CD14-positive monocyte (primary cell): ENCODE data around the gene HOXD10. TPM values are rescaled to one million over a fixed set of nuclear protein-coding genes. Genes with fewer than 3 reads are reported as not detected.

ENCODE experiments used
- DNase-seq, 3 donors: peaks; one replicate each; pipeline ENCODE4 v3.0.0-alpha.2; 2011 to 2022
- H2AFZ ChIP-seq: 2 replicates; pipeline ENCODE4 v1.6.0; 2012; ENCODE audit warnings: mild to moderate bottlenecking, low read depth, low read length, inconsistent platforms; ENCODE audit not compliant: insufficient read depth, poor library complexity, severe bottlenecking
- H3K27ac ChIP-seq, 2 donors: 1 replicate in 1 of 2; 2 replicates in 1 of 2; pipeline ENCODE4 v1.5.1; 2012 to 2013; ENCODE audit warnings: low read length in 2 of 2, control low read depth in 1 of 2, inconsistent platforms in 1 of 2, low read depth in 1 of 2, mild to moderate bottlenecking in 1 of 2
- H3K27me3 ChIP-seq, 2 donors: one replicate each; pipeline versions ENCODE4 v1.6.0 to v1.6.1; 2011 to 2013; ENCODE audit warnings: low read length in 2 of 2; ENCODE audit not compliant: control insufficient read depth in 2 of 2, insufficient read depth in 2 of 2
- H3K36me3 ChIP-seq, 2 donors: replicated peaks in 1 of 2; 1 replicate in 1 of 2; 2 replicates in 1 of 2; pipeline versions ENCODE4 v1.5.1 to v1.6.1; 2012 to 2013; ENCODE audit warnings: low read length in 2 of 2, control low read depth in 1 of 2, inconsistent platforms in 1 of 2, mild to moderate bottlenecking in 1 of 2; ENCODE audit not compliant: insufficient read depth in 2 of 2, control insufficient read depth in 1 of 2
- H3K4me1 ChIP-seq, 2 donors: 1 replicate in 1 of 2; 2 replicates in 1 of 2; pipeline versions ENCODE4 v1.5.1 to v1.6.1; 2012 to 2013; ENCODE audit warnings: low read length in 2 of 2, control low read depth in 1 of 2, inconsistent platforms in 1 of 2, mild to moderate bottlenecking in 1 of 2, moderate library complexity in 1 of 2; ENCODE audit not compliant: insufficient read depth in 2 of 2, control insufficient read depth in 1 of 2
- H3K4me2 ChIP-seq: replicated peaks from 2 replicates; pipeline ENCODE3; 2012; ENCODE audit warnings: low read length, moderate library complexity, mild to moderate bottlenecking; ENCODE audit not compliant: poor library complexity, severe bottlenecking; ENCODE audit errors: extremely low read depth
- H3K4me3 ChIP-seq, 3 experiments: fragments of 200-600 bp in 1 of 3; sonication (generic) in 1 of 3; replicated peaks in 1 of 3; 1 replicate in 2 of 3; 2 replicates in 1 of 3; pipeline ENCODE4 v1.5.1; 2011 to 2013; ENCODE audit warnings: low read length in 3 of 3, mild to moderate bottlenecking in 3 of 3, control low read depth in 2 of 3, low read depth in 2 of 3, inconsistent platforms in 1 of 3, moderate library complexity in 1 of 3
- H3K79me2 ChIP-seq: 2 replicates; pipeline ENCODE4 v1.6.0; 2012; ENCODE audit warnings: mild to moderate bottlenecking, control low read depth, inconsistent platforms, low read length, moderate library complexity; ENCODE audit not compliant: insufficient read depth
- H3K9ac ChIP-seq: 2 replicates; pipeline ENCODE4 v1.6.0; 2017; ENCODE audit warnings: low read length, mild to moderate bottlenecking; ENCODE audit not compliant: insufficient read depth, poor library complexity, severe bottlenecking
- H3K9me3 ChIP-seq, 2 donors: replicated peaks in 1 of 2; 1 replicate in 1 of 2; 2 replicates in 1 of 2; pipeline versions ENCODE4 v1.5.1 to v1.6.1; 2012 to 2013; ENCODE audit warnings: low read length in 2 of 2, control low read depth in 1 of 2; ENCODE audit not compliant: control insufficient read depth in 1 of 2, insufficient read depth in 1 of 2
- H4K20me1 ChIP-seq: 2 replicates; pipeline ENCODE4 v1.6.0; 2012; ENCODE audit warnings: mild to moderate bottlenecking, low read length, control low read depth, moderate library complexity; ENCODE audit not compliant: insufficient read depth
- H3K27ac Mint-ChIP-seq, 7 donors: one replicate each; pipeline ENCODE4 v1.8.0; 2020; ENCODE audit warnings: mild to moderate bottlenecking in 7 of 7, mixed read lengths in 7 of 7, moderate library complexity in 6 of 7, inconsistent platforms in 2 of 7
- H3K27me3 Mint-ChIP-seq, 3 donors: one replicate each; pipeline ENCODE4 v1.8.0; 2021 to 2022; ENCODE audit warnings: low read depth in 3 of 3, mild to moderate bottlenecking in 3 of 3, mixed read lengths in 3 of 3, moderate library complexity in 3 of 3, inconsistent platforms in 1 of 3
- H3K36me3 Mint-ChIP-seq, 2 donors: one replicate each; pipeline ENCODE4 v1.8.0; 2020; ENCODE audit warnings: mixed read lengths in 2 of 2, inconsistent platforms in 1 of 2, mild to moderate bottlenecking in 1 of 2
- H3K4me1 Mint-ChIP-seq: one replicate; pipeline ENCODE4 v1.8.0; 2020; ENCODE audit warnings: mild to moderate bottlenecking, mixed read lengths
- H3K4me3 Mint-ChIP-seq, 2 donors: one replicate each; pipeline ENCODE4 v1.8.0; 2020; ENCODE audit warnings: mild to moderate bottlenecking in 2 of 2, mixed read lengths in 2 of 2, moderate library complexity in 1 of 2
- H3K9me3 Mint-ChIP-seq, 7 donors: one replicate each; pipeline ENCODE4 v1.8.0; 2020 to 2022; ENCODE audit warnings: mixed read lengths in 7 of 7, mild to moderate bottlenecking in 6 of 7, moderate library complexity in 6 of 7, inconsistent platforms in 2 of 7
- WGBS: methylation state at CpG from one replicate; pipeline ENCODE4 v1.1.5; 2013; ENCODE audit warnings: missing lambda C conversion rate; ENCODE audit not compliant: insufficient coverage; 5-methylcytosine and 5-hydroxymethylcytosine counted together
- intact Hi-C, 2 donors: fragments of 100-400 bp; cut with micrococcal nuclease; formaldehyde crosslinking; loops; one replicate each; pipeline versions ENCODE4 v1.15.0 to v1.15.1; 2023
- polyA plus RNA-seq, 3 donors: library from polyadenylated mRNA; depleted of rRNA in 1 of 3; unstranded in 2 of 3; stranded (reverse) in 1 of 3; fragments of 300-500 nt in 2 of 3; fragments of >200 nt in 1 of 3; fragmentation: Illumina TruSeq in 2 of 3; gene quantifications; 1 replicate in 2 of 3; 2 replicates in 1 of 3; pipeline ENCODE4 v1.2.3, GENCODE V29; 2012 to 2021
- TF ChIP-seq, protein P1 (sequence below): fragments of 200-600 bp; IDR thresholded peaks from one replicate; pipeline ENCODE4 v1.8.0; 2022; ENCODE audit warnings: antibody characterized with exemption, mild to moderate bottlenecking

Gene HOXD10
- polyA plus RNA-seq, 3 donors = not detected

DNA sequence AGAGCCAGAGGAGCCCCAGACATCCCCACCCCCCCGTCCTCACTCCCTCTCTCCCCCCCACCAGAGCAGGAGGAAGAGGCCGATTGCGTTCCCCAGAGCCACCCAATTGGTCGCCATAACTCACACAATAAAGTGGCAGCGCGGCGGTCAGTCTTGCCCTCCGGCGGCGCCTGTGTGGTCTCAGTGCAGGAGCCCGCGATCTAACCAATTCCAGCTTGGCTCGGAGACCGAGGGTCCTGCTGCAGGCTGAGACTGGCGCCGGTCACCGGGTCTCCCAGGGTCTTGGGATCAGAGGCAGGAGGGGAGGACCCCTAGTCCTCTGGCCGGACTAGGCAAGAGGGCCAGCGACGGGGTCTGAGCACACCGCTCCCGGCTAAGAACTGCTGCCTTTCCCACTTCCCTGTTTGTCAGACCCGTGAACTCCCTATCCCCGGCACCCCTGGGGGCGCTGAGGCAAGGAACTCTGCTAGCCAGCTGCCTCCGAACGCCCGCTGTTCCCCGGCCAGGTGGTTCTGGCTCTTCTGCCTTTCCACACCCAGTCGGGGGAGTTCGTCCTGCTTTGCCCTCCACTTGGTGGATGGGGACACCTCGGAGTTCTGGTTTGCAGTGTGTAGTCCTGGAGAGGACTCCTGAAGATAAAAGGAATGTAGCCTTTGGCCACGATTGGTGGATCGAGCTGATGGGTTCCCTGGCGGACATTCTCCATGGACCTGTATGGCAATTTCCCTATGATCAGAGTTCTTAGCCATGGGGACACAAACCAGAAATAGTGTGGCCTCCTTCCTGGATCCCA is 18.0 kb upstream of the HOXD10 start:
- Histone ChIP-seq H2AFZ (no peak overlapping the region), H3K79me2 (no peaks in the 10 kb centered on the region), H4K20me1 (no peaks in the 10 kb centered on the region), H3K27me3 (peaks cover 96 to 100% of the 10 kb centered on the region in 2 donors), H3K4me2 (no peak overlapping the region), H3K4me3 (no peak overlapping the region), H3K9me3 (peaks cover 0 to 82% of the 10 kb centered on the region in 2 donors), H3K4me1 (peaks cover 12 to 16% of the 10 kb centered on the region in 2 donors), H3K27ac (no peak overlapping the region), H3K36me3 (no peaks in the 10 kb centered on the region), H3K9ac (no peak overlapping the region)
- H3K27ac Mint-ChIP-seq = no peak overlapping the region
- DNase-seq = no peak
- H3K4me1 Mint-ChIP-seq = peaks cover 23% of the 10 kb centered on the region
- intact Hi-C loops = loop anchor here (5.0 to 10.0 kb wide), 4 partner anchors 414 to 1764 kb away; partner anchors contain the start of gene SP9 (in 1 of the 2)
- TF ChIP-seq, protein P1, sequence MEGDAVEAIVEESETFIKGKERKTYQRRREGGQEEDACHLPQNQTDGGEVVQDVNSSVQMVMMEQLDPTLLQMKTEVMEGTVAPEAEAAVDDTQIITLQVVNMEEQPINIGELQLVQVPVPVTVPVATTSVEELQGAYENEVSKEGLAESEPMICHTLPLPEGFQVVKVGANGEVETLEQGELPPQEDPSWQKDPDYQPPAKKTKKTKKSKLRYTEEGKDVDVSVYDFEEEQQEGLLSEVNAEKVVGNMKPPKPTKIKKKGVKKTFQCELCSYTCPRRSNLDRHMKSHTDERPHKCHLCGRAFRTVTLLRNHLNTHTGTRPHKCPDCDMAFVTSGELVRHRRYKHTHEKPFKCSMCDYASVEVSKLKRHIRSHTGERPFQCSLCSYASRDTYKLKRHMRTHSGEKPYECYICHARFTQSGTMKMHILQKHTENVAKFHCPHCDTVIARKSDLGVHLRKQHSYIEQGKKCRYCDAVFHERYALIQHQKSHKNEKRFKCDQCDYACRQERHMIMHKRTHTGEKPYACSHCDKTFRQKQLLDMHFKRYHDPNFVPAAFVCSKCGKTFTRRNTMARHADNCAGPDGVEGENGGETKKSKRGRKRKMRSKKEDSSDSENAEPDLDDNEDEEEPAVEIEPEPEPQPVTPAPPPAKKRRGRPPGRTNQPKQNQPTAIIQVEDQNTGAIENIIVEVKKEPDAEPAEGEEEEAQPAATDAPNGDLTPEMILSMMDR = no peak
- peaks cover 98 to 99% (median 99%) of the 10 kb centered on the region in 3 donors for H3K27me3 Mint-ChIP-seq
- H3K9me3 Mint-ChIP-seq = peaks cover 0 to 34% (median 18%) of the 10 kb centered on the region in 7 donors
- H3K36me3 Mint-ChIP-seq = peaks cover 0 to 5% of the 10 kb centered on the region in 2 donors
- H3K4me3 Mint-ChIP-seq = peak overlapping the region in 1 of 2 donors; percentile 97
- 5% methylated on average over 31 of the region's 35 CpGs for WGBS

DNA sequence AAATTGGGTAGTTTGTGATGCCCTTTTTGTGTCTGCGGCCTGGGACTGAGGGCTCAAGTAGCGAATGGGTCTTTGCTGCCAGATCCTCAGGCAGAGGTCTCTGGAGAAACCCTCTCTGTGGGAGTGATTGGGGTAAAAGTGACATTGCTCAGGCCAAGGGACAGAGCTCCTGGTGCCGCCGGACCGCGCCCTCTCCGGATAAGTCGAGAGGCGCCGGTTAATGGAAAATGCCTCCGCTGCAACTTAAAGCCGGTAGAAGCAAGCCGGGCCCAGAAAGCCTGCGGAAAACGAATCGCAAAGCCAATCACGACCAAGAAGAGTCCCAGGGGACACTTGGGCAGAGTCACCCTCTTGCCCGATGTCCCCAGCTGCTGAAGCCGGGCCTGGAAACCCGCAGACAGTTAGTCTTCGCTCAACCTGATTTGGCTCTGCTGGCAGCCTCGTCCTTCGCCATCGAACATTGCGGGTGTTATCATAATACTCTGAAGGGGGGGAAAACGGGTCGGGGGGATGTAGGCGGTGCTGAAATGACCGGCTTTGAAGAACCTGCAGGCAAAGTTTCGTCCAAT is 17.3 kb upstream of the HOXD10 start:
- Mint-ChIP-seq H3K27ac (no peak overlapping the region), H3K4me3 (peak overlapping the region in 1 of 2 donors; percentile 97), H3K9me3 (peaks cover 0 to 35% (median 16%) of the 10 kb centered on the region in 7 donors), H3K4me1 (peaks cover 27% of the 10 kb centered on the region), H3K36me3 (peaks cover 0 to 3% of the 10 kb centered on the region in 2 donors), H3K27me3 (peaks cover 98 to 99% (median 99%) of the 10 kb centered on the region in 3 donors)
- intact Hi-C loops = loop anchor here (5.0 to 10.0 kb wide), 4 partner anchors 414 to 1764 kb away; partner anchors contain the start of gene SP9 (in 1 of the 2)
- Histone ChIP-seq H3K27me3 (peaks cover 96 to 100% of the 10 kb centered on the region in 2 donors), H3K79me2 (no peaks in the 10 kb centered on the region), H4K20me1 (no peaks in the 10 kb centered on the region), H3K4me2 (no peak overlapping the region), H3K27ac (no peak overlapping the region), H3K9me3 (peaks cover 0 to 77% of the 10 kb centered on the region in 2 donors), H2AFZ (no peak overlapping the region), H3K4me3 (no peak overlapping the region), H3K9ac (no peak overlapping the region), H3K36me3 (no peaks in the 10 kb centered on the region), H3K4me1 (peaks cover 12 to 15% of the 10 kb centered on the region in 2 donors)
- 8% methylated on average over 30 of the region's 30 CpGs for WGBS
- DNase-seq = no peak
- TF ChIP-seq, protein P1 = no peak
